DND-41 (cell line): Measurements from ENCODE around the gene DYNLT2.
A peak's percentile ranks its signal among the peaks of the same experiment; 100 is the strongest.

ENCODE experiments used
- ATAC-seq: fragments of 200-7000 bp; cut with Tn5 transposase; 3 replicates; pipeline ENCODE4 v1.9.1; 2021; ENCODE audit warnings: low read depth; ENCODE audit not compliant: insufficient read depth
- DNase-seq: peaks from one replicate; pipeline ENCODE4 v3.0.0-alpha.2; 2020
- H2AFZ ChIP-seq: 2 replicates; pipeline ENCODE4 v1.6.0; 2012; ENCODE audit warnings: low read depth, low read length
- H3K27ac ChIP-seq: 2 replicates; pipeline ENCODE4 v1.5.1; 2012; ENCODE audit warnings: low read length, inconsistent platforms
- H3K27me3 ChIP-seq: fragments of 200-600 bp; sonication (generic); 2 replicates; pipeline ENCODE4 v1.6.0; 2012; ENCODE audit warnings: low read length, mild to moderate bottlenecking, inconsistent platforms; ENCODE audit not compliant: insufficient read depth, poor library complexity
- H3K36me3 ChIP-seq: 2 replicates; pipeline ENCODE4 v1.5.1; 2012; ENCODE audit warnings: low read length, inconsistent platforms; ENCODE audit not compliant: insufficient read depth
- H3K4me1 ChIP-seq: 2 replicates; pipeline ENCODE4 v1.5.1; 2012; ENCODE audit warnings: mild to moderate bottlenecking, low read length; ENCODE audit not compliant: insufficient read depth
- H3K4me2 ChIP-seq: 2 replicates; pipeline ENCODE4 v1.6.0; 2012; ENCODE audit warnings: mild to moderate bottlenecking, moderate library complexity, low read length, inconsistent platforms; ENCODE audit not compliant: insufficient read depth
- H3K4me3 ChIP-seq, 2 experiments: fragments of 200-600 bp in 1 of 2; shearing (Covaris generic) in 1 of 2; 2 replicates each; pipeline ENCODE4 v1.5.1; 2012 to 2016; ENCODE audit warnings: inconsistent platforms in 2 of 2, low read length in 2 of 2, mild to moderate bottlenecking in 2 of 2, low read depth in 1 of 2, moderate library complexity in 1 of 2
- H3K79me2 ChIP-seq: 2 replicates; pipeline ENCODE4 v1.6.0; 2012; ENCODE audit warnings: low read length, inconsistent platforms; ENCODE audit not compliant: insufficient read depth
- H3K9ac ChIP-seq: 2 replicates; pipeline ENCODE4 v1.6.0; 2012; ENCODE audit warnings: low read depth, mild to moderate bottlenecking, inconsistent platforms, low read length, moderate library complexity
- H3K9me3 ChIP-seq: 2 replicates; pipeline ENCODE4 v1.5.1; 2012; ENCODE audit warnings: low read length, moderate library complexity, mild to moderate bottlenecking, inconsistent platforms; ENCODE audit not compliant: insufficient read depth, severe bottlenecking
- H4K20me1 ChIP-seq: 2 replicates; pipeline ENCODE4 v1.6.0; 2012; ENCODE audit warnings: low read length; ENCODE audit not compliant: insufficient read depth
- EZH2 ChIP-seq: IDR thresholded peaks from 3 replicates; pipeline ENCODE4 v1.6.1; 2012; ENCODE audit warnings: borderline replicate concordance, low read depth, mild to moderate bottlenecking, moderate library complexity, low read length, inconsistent platforms; ENCODE audit not compliant: severe bottlenecking
- TF ChIP-seq, protein P1 (sequence below): IDR thresholded peaks from 2 replicates; pipeline ENCODE4 v1.5.1; 2012; ENCODE audit warnings: borderline replicate concordance, low read length, moderate library complexity, mild to moderate bottlenecking; ENCODE audit not compliant: poor library complexity, severe bottlenecking; ENCODE audit errors: extremely low read depth

DYNLT2 gene

DNA sequence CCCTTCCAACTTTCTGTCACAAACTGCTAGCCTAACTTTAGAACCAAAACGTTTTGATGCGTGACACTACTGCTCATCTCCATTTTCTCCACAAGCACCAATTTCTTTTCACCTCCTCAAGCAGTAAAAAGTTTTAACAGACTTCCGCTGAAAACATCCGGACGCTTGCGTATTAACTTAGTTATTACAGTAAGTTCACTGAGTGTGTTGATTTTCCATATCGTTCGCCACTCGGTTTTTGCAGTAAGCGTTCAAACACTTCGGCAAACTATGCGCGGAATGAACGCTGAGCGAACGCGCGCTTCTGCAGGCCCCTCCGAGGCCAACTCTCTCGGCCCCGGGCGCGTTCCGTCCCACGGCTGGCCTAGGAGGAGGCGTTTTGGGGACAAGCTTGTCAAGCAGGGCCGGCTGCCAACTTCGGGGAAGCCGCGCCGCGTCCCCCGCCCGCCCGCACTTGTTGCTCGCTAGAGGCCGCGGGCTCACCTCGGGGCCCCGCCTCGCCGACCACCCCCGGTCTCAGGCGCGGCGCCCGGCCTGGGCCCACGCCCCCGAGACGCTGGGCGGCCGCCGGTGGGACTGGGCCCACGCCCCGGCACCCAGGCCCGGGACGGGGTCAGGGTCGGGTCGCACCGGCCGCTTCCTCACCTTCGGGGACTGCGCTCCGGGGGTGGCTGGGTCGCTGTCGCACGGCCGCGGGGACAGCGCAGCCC is 28.0 kb downstream of the DYNLT2 start:
- peak overlapping the region; percentile 82 for H2AFZ ChIP-seq
- no peaks in the 10 kb centered on the region for H3K27me3 ChIP-seq
- H3K9me3 ChIP-seq: no peaks in the 10 kb centered on the region
- ATAC-seq (peak; percentile 42), DNase-seq (peak; percentile 60)
- H4K20me1 ChIP-seq: peaks cover 22% of the 10 kb centered on the region
- peaks cover 40% of the 10 kb centered on the region for H3K4me1 ChIP-seq
- peak overlapping the region; percentile 81 for H3K27ac ChIP-seq
- H3K4me2 ChIP-seq: peak overlapping the region; percentile 91
- peak overlapping the region; percentile 84 for H3K9ac ChIP-seq
- H3K36me3 ChIP-seq: peaks cover 9% of the 10 kb centered on the region
- no peak for TF ChIP-seq EZH2
- TF ChIP-seq, protein P1, sequence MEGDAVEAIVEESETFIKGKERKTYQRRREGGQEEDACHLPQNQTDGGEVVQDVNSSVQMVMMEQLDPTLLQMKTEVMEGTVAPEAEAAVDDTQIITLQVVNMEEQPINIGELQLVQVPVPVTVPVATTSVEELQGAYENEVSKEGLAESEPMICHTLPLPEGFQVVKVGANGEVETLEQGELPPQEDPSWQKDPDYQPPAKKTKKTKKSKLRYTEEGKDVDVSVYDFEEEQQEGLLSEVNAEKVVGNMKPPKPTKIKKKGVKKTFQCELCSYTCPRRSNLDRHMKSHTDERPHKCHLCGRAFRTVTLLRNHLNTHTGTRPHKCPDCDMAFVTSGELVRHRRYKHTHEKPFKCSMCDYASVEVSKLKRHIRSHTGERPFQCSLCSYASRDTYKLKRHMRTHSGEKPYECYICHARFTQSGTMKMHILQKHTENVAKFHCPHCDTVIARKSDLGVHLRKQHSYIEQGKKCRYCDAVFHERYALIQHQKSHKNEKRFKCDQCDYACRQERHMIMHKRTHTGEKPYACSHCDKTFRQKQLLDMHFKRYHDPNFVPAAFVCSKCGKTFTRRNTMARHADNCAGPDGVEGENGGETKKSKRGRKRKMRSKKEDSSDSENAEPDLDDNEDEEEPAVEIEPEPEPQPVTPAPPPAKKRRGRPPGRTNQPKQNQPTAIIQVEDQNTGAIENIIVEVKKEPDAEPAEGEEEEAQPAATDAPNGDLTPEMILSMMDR: no peak
- peaks cover 53% of the 10 kb centered on the region for H3K79me2 ChIP-seq
- H3K4me3 ChIP-seq: peak overlapping the region; percentile 48 to 74

DNA sequence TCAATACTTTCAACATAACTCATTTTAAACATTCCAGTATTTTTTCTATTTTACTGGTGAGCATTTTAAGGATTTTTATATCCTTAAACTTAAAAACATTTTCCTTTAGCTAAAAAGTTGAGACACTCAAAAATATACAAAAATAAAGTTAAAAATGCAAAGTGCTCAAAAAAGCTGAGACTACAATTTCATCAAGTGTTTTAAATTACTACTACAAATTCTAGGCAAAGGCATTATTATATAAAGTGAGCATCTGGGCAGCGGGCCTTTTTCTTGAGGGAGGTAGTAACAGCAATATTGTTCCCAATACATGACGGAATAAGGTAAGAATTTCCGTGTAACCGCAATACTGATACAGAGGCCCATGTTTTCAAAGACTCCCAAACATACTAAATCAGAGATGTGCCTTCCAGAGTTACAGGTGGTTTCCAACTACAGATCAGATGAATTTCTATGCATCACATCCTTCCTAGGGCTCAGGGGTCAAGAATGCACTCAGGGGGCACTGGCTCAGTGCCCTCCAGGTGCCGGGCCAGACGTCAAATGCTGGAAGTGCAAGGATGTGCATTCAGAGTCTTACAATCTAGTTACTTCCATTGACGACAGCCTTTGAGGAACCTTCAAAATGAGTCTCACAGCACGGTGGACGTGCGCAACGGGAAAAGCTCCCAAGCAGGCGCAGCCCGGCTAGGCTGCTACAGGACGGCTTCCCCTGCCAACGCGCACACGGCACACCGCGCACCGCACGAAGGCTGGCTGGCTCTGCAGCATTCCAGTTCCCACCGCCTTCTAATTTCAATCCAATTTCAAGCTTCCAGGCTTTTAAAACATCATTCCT is 28.8 kb downstream of the DYNLT2 start:
- no peak for TF ChIP-seq EZH2
- TF ChIP-seq, protein P1: no peak
- peaks cover 17% of the 10 kb centered on the region for H3K36me3 ChIP-seq
- H3K79me2 ChIP-seq: peaks cover 58% of the 10 kb centered on the region
- H3K4me3 ChIP-seq: peak overlapping the region; percentile 48 to 74
- H3K4me1 ChIP-seq: peaks cover 42% of the 10 kb centered on the region
- DNase-seq: peak; percentile 47
- peak overlapping the region; percentile 84 for H3K9ac ChIP-seq
- H3K27ac ChIP-seq: peak overlapping the region; percentile 81
- peaks cover 24% of the 10 kb centered on the region for H4K20me1 ChIP-seq
- peak overlapping the region; percentile 91 for H3K4me2 ChIP-seq
- no peaks in the 10 kb centered on the region for H3K27me3 ChIP-seq
- peak; percentile 52 for ATAC-seq
- peak overlapping the region; percentile 82 for H2AFZ ChIP-seq
- H3K9me3 ChIP-seq: no peaks in the 10 kb centered on the region

DNA sequence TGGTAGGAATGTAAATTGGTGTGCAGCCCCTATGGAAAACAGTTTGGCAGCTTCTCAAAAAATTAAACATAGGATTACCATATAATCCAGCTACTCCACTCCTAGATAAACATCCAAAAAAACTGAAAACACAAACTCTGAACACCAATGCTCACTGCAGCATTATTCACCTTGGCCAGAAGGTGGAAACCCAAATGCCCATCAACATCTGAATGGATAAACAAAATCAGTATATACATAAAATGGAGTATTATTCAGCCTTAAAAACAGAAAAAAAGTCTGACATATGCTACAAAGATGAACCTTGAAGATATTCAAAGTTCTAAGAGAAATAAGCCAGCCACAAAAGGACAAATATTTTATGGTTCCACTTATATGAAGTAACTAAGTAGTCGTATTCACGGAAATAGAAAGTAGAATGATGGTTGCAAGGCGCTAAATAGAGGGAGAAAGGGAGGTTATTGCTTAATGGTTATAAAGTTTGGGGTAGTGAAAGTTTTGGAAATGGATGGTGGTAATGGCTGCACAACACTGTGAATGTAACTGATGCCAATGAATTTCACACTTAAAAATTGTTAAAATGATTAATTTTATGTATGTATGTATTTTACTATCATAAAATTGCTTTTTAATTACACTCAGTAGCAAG is 31.0 kb downstream of the DYNLT2 start:
- Histone ChIP-seq H4K20me1 (peaks cover 24% of the 10 kb centered on the region), H3K36me3 (peaks cover 39% of the 10 kb centered on the region), H3K9me3 (no peaks in the 10 kb centered on the region), H2AFZ (no peak overlapping the region), H3K27ac (no peak overlapping the region), H3K4me1 (peaks cover 37% of the 10 kb centered on the region), H3K4me2 (peak overlapping the region; percentile 39; the same call in 1 of the 2 replicates), H3K4me3 (no peak overlapping the region), H3K9ac (no peak overlapping the region), H3K79me2 (peaks cover 68% of the 10 kb centered on the region), H3K27me3 (no peaks in the 10 kb centered on the region)
- DNase-seq: no peak
- TF ChIP-seq, protein P1: peak; percentile 30
- TF ChIP-seq EZH2: no peak
- no peak for ATAC-seq
